Progenitor cell of endocrine pancreas (in vitro differentiated cells): ENCODE results near the gene POLE2. TPM values are rescaled to one million over a fixed set of nuclear protein-coding genes. Genes with fewer than 3 reads are reported as not detected.
A peak's percentile ranks its signal among the peaks of the same experiment; 100 is the strongest.
"Not testable (repeated sequence)": the region's sequence is repeated elsewhere in the genome, so short reads cannot be mapped to it uniquely, and the experiment has no call there.

Experiments used
- DNase-seq: peaks from one replicate; pipeline ENCODE4 v3.0.0; 2021; ENCODE audit warnings: low spot score; ENCODE audit not compliant: unreplicated experiment
- H3K27ac Mint-ChIP-seq: 2 replicates; pipeline ENCODE4 v1.8.0; 2021; ENCODE audit warnings: mild to moderate bottlenecking, moderate library complexity, mixed read lengths
- H3K27me3 Mint-ChIP-seq: 2 replicates; pipeline ENCODE4 v1.8.0; 2021; ENCODE audit warnings: mixed read lengths
- H3K36me3 Mint-ChIP-seq: 2 replicates; pipeline ENCODE4 v1.8.0; 2022; ENCODE audit warnings: mixed read lengths; ENCODE audit not compliant: insufficient read depth
- H3K4me1 Mint-ChIP-seq: 2 replicates; pipeline ENCODE4 v1.8.0; 2021; ENCODE audit warnings: low read depth, mixed read lengths
- H3K4me3 Mint-ChIP-seq: 2 replicates; pipeline ENCODE4 v1.8.0; 2021; ENCODE audit warnings: low read depth, mild to moderate bottlenecking, moderate library complexity, mixed read lengths
- H3K9me3 Mint-ChIP-seq: 2 replicates; pipeline ENCODE4 v1.8.0; 2021; ENCODE audit warnings: low read depth, mixed read lengths
- CTCF ChIP-seq: fragments of 200-600 bp; sonication (generic); IDR thresholded peaks from one replicate; pipeline ENCODE4 v1.5.0; 2021; ENCODE audit warnings: antibody characterized with exemption, mild to moderate bottlenecking; ENCODE audit not compliant: unreplicated experiment
- long read RNA-seq: library from polyadenylated mRNA; unstranded; transcript quantifications from one replicate; pipeline ENCODE4 v2.0.0, GENCODE V29; 2020
- total RNA-seq: library from RNA; stranded (reverse); gene quantifications from 2 replicates; pipeline ENCODE4 v1.2.1, GENCODE V29; 2021

POLE2 gene
- total RNA-seq, result 12.9 and 14.9 TPM in 2 replicates
- long read RNA-seq, transcript POLE2-201 (19 exons, 1,776 nt), result major isoform, 11 of 30 reads
- long read RNA-seq, partial matches to known transcripts, result 3 of 30 reads
- long read RNA-seq, other reads (novel, unspliced or antisense), result 12 of 30 reads

- H3K4me3 Mint-ChIP-seq, result peak within 1 kb of the TSS; percentile 86
- H3K27me3 Mint-ChIP-seq, result no peaks in the 10 kb centered on the region
- peaks cover 17% of the 10 kb centered on the region for H3K4me1 Mint-ChIP-seq
- peak; percentile 67 for DNase-seq
- no peaks in the 10 kb centered on the region for H3K9me3 Mint-ChIP-seq
- no peaks in the 10 kb centered on the region for H3K36me3 Mint-ChIP-seq
- no peak for TF ChIP-seq CTCF
- peak within 1 kb of the TSS; percentile 95 for H3K27ac Mint-ChIP-seq
Measured at GRCh38 chr14:49687942-49688700, at the start of gene POLE2. POLE2 (minus strand) TSS chr14:49688214; CDS start chr14:49688203, 11 bp downstream.

GRCh38 chr14:49735669-49736068, 47.7 kb upstream of the POLE2 start:
- DNase-seq, H3K27me3 Mint-ChIP-seq, H3K4me1 Mint-ChIP-seq, H3K4me3 Mint-ChIP-seq, H3K9me3 Mint-ChIP-seq, H3K27ac Mint-ChIP-seq, H3K36me3 Mint-ChIP-seq: not testable (repeated sequence)

- no peak for TF ChIP-seq CTCF
Measured at GRCh38 chr14:49733836-49734235, 45.8 kb upstream of the POLE2 start.

GRCh38 chr14:49732896-49733295, 44.9 kb upstream of the POLE2 start:
- no peak for DNase-seq
- Mint-ChIP-seq H3K4me3 (no peak overlapping the region), H3K27ac (no peak overlapping the region), H3K27me3 (no peaks in the 10 kb centered on the region), H3K9me3 (no peaks in the 10 kb centered on the region), H3K4me1 (no peaks in the 10 kb centered on the region), H3K36me3 (no peaks in the 10 kb centered on the region)
- no peak for TF ChIP-seq CTCF

More at GRCh38 chr14:49733836-49734235, 45.8 kb upstream of the POLE2 start:
- Mint-ChIP-seq H3K9me3 (no peaks in the 10 kb centered on the region), H3K27me3 (no peaks in the 10 kb centered on the region), H3K36me3 (no peaks in the 10 kb centered on the region), H3K4me3 (no peak overlapping the region), H3K27ac (no peak overlapping the region), H3K4me1 (no peaks in the 10 kb centered on the region)
- no peak for DNase-seq

GRCh38 chr14:49727171-49727570, 39.2 kb upstream of the POLE2 start:
- TF ChIP-seq CTCF, result no peak
- no peak overlapping the region for H3K27ac Mint-ChIP-seq
- H3K4me3 Mint-ChIP-seq, result no peak overlapping the region
- H3K27me3 Mint-ChIP-seq, result no peaks in the 10 kb centered on the region
- no peaks in the 10 kb centered on the region for H3K9me3 Mint-ChIP-seq
- no peaks in the 10 kb centered on the region for H3K36me3 Mint-ChIP-seq
- no peak for DNase-seq
- no peaks in the 10 kb centered on the region for H3K4me1 Mint-ChIP-seq

- not testable (repeated sequence) for H3K4me3 Mint-ChIP-seq, DNase-seq, H3K27me3 Mint-ChIP-seq, H3K4me1 Mint-ChIP-seq, H3K27ac Mint-ChIP-seq, H3K9me3 Mint-ChIP-seq, H3K36me3 Mint-ChIP-seq
Measured at GRCh38 chr14:49721733-49722435, 33.9 kb upstream of the POLE2 start.
